ENCODE data around the gene CNPY2. TPM values are rescaled to one million over a fixed set of nuclear protein-coding genes. Genes with fewer than 3 reads are reported as not detected.

The CNPY2 gene
- total RNA-seq, 1 experiment from 2014 or later, result 193 TPM

DNA sequence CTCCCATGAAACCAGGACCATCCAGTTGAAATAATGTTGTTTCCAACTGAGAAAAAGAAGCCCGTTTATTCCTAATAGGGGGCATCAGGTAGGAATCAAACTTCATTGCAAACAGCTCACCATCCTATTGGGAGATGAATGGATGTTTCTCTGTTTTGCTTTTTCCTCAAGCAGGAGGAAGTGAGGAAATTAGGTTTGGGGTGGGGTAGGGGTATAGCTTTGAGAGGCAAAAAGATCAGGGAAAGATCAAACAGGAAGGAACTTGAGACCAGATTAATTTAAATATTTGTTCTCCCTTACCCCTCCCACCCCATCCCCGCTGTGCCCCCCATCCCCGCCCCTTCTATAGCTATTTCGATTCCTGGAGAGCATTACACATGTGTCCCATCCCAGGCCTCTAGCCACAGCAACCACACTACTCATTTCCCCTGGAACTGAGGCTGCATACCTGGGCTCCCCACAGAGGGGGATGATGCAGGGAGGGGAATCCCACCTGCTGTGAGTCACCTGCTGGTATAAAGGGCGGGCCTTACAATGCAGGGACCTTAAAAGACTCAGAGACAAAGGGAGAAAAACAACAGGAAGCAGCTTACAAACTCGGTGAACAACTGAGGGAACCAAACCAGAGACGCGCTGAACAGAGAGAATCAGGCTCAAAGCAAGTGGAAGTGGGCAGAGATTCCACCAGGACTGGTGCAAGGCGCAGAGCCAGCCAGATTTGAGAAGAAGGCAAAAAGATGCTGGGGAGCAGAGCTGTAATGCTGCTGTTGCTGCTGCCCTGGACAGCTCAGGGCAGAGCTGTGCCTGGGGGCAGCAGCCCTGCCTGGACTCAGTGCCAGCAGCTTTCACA is 22.7 kb upstream of the CNPY2 start, which contains the start of gene IL23A:
IL23A (plus strand) TSS at position 577 of the 850 bp plus-strand sequence; CDS start at position 738, 161 bp downstream.
- H3K4me1 Mint-ChIP-seq, result peaks cover 34% of the 10 kb centered on the region
- TF ChIP-seq, protein P1, sequence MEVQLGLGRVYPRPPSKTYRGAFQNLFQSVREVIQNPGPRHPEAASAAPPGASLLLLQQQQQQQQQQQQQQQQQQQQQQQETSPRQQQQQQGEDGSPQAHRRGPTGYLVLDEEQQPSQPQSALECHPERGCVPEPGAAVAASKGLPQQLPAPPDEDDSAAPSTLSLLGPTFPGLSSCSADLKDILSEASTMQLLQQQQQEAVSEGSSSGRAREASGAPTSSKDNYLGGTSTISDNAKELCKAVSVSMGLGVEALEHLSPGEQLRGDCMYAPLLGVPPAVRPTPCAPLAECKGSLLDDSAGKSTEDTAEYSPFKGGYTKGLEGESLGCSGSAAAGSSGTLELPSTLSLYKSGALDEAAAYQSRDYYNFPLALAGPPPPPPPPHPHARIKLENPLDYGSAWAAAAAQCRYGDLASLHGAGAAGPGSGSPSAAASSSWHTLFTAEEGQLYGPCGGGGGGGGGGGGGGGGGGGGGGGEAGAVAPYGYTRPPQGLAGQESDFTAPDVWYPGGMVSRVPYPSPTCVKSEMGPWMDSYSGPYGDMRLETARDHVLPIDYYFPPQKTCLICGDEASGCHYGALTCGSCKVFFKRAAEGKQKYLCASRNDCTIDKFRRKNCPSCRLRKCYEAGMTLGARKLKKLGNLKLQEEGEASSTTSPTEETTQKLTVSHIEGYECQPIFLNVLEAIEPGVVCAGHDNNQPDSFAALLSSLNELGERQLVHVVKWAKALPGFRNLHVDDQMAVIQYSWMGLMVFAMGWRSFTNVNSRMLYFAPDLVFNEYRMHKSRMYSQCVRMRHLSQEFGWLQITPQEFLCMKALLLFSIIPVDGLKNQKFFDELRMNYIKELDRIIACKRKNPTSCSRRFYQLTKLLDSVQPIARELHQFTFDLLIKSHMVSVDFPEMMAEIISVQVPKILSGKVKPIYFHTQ (CRISPR knock-in tag; IDR thresholded peaks at IDR 0.05), result no peak
- TF ChIP-seq, protein P2, sequence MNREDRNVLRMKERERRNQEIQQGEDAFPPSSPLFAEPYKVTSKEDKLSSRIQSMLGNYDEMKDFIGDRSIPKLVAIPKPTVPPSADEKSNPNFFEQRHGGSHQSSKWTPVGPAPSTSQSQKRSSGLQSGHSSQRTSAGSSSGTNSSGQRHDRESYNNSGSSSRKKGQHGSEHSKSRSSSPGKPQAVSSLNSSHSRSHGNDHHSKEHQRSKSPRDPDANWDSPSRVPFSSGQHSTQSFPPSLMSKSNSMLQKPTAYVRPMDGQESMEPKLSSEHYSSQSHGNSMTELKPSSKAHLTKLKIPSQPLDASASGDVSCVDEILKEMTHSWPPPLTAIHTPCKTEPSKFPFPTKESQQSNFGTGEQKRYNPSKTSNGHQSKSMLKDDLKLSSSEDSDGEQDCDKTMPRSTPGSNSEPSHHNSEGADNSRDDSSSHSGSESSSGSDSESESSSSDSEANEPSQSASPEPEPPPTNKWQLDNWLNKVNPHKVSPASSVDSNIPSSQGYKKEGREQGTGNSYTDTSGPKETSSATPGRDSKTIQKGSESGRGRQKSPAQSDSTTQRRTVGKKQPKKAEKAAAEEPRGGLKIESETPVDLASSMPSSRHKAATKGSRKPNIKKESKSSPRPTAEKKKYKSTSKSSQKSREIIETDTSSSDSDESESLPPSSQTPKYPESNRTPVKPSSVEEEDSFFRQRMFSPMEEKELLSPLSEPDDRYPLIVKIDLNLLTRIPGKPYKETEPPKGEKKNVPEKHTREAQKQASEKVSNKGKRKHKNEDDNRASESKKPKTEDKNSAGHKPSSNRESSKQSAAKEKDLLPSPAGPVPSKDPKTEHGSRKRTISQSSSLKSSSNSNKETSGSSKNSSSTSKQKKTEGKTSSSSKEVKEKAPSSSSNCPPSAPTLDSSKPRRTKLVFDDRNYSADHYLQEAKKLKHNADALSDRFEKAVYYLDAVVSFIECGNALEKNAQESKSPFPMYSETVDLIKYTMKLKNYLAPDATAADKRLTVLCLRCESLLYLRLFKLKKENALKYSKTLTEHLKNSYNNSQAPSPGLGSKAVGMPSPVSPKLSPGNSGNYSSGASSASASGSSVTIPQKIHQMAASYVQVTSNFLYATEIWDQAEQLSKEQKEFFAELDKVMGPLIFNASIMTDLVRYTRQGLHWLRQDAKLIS (CRISPR knock-in tag; IDR thresholded peaks at IDR 0.05; ENCODE audit: borderline replicate concordance), result no peak
- TF ChIP-seq, protein P3, sequence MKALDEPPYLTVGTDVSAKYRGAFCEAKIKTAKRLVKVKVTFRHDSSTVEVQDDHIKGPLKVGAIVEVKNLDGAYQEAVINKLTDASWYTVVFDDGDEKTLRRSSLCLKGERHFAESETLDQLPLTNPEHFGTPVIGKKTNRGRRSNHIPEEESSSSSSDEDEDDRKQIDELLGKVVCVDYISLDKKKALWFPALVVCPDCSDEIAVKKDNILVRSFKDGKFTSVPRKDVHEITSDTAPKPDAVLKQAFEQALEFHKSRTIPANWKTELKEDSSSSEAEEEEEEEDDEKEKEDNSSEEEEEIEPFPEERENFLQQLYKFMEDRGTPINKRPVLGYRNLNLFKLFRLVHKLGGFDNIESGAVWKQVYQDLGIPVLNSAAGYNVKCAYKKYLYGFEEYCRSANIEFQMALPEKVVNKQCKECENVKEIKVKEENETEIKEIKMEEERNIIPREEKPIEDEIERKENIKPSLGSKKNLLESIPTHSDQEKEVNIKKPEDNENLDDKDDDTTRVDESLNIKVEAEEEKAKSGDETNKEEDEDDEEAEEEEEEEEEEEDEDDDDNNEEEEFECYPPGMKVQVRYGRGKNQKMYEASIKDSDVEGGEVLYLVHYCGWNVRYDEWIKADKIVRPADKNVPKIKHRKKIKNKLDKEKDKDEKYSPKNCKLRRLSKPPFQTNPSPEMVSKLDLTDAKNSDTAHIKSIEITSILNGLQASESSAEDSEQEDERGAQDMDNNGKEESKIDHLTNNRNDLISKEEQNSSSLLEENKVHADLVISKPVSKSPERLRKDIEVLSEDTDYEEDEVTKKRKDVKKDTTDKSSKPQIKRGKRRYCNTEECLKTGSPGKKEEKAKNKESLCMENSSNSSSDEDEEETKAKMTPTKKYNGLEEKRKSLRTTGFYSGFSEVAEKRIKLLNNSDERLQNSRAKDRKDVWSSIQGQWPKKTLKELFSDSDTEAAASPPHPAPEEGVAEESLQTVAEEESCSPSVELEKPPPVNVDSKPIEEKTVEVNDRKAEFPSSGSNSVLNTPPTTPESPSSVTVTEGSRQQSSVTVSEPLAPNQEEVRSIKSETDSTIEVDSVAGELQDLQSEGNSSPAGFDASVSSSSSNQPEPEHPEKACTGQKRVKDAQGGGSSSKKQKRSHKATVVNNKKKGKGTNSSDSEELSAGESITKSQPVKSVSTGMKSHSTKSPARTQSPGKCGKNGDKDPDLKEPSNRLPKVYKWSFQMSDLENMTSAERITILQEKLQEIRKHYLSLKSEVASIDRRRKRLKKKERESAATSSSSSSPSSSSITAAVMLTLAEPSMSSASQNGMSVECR (CRISPR knock-in tag; IDR thresholded peaks at IDR 0.05; ENCODE audit: borderline replicate concordance), result no peak
- TF ChIP-seq ZNF423 (CRISPR knock-in tag; IDR thresholded peaks at IDR 0.05) (peak; percentile 94), IRF2 (CRISPR knock-in tag; IDR thresholded peaks at IDR 0.05; ENCODE audit: borderline replicate concordance, low read depth) (no peak), OVOL2 (CRISPR knock-in tag; IDR thresholded peaks at IDR 0.05; ENCODE audit: borderline replicate concordance) (no peak), ETV6 (CRISPR knock-in tag; IDR thresholded peaks at IDR 0.05) (peak; percentile 55; the same call in 1 of the 2 replicates), ZBTB21 (CRISPR knock-in tag; IDR thresholded peaks at IDR 0.05; ENCODE audit: borderline replicate concordance) (no peak), GTF2I (CRISPR knock-in tag; conservative IDR thresholded peaks at IDR 0.05) (no peak), CREM (CRISPR knock-in tag; IDR thresholded peaks at IDR 0.05) (no peak), PRRX2 (CRISPR knock-in tag; IDR thresholded peaks at IDR 0.05) (no peak), TCF7 (CRISPR knock-in tag; IDR thresholded peaks at IDR 0.05; ENCODE audit: low read depth) (no peak)
- TF ChIP-seq, protein P4, sequence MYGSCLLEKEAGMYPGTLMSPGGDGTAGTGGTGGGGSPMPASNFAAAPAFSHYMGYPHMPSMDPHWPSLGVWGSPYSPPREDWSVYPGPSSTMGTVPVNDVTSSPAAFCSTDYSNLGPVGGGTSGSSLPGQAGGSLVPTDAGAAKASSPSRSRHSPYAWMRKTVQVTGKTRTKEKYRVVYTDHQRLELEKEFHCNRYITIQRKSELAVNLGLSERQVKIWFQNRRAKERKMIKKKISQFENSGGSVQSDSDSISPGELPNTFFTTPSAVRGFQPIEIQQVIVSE (CRISPR knock-in tag; IDR thresholded peaks at IDR 0.05; ENCODE audit: borderline replicate concordance), result no peak
- TF ChIP-seq, protein P5, sequence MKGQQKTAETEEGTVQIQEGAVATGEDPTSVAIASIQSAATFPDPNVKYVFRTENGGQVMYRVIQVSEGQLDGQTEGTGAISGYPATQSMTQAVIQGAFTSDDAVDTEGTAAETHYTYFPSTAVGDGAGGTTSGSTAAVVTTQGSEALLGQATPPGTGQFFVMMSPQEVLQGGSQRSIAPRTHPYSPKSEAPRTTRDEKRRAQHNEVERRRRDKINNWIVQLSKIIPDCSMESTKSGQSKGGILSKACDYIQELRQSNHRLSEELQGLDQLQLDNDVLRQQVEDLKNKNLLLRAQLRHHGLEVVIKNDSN (CRISPR knock-in tag; IDR thresholded peaks at IDR 0.05), result no peak
- TF ChIP-seq, protein P6, sequence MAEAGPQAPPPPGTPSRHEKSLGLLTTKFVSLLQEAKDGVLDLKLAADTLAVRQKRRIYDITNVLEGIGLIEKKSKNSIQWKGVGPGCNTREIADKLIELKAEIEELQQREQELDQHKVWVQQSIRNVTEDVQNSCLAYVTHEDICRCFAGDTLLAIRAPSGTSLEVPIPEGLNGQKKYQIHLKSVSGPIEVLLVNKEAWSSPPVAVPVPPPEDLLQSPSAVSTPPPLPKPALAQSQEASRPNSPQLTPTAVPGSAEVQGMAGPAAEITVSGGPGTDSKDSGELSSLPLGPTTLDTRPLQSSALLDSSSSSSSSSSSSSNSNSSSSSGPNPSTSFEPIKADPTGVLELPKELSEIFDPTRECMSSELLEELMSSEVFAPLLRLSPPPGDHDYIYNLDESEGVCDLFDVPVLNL (CRISPR knock-in tag; IDR thresholded peaks at IDR 0.05; ENCODE audit: borderline replicate concordance, low read depth), result no peak
- TF ChIP-seq, protein P7, sequence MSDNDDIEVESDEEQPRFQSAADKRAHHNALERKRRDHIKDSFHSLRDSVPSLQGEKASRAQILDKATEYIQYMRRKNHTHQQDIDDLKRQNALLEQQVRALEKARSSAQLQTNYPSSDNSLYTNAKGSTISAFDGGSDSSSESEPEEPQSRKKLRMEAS (CRISPR knock-in tag; IDR thresholded peaks at IDR 0.05), result no peak
- peak; percentile 68 for DNase-seq (ENCODE audit: low spot score)
- peak within 1 kb of the TSS; percentile 99 for H3K27ac Mint-ChIP-seq
- H3K36me3 Mint-ChIP-seq, result peaks cover 11% of the 10 kb centered on the region
- peak within 1 kb of the TSS; percentile 62 for H3K4me3 Mint-ChIP-seq
- H3K9me3 Mint-ChIP-seq, result no peaks in the 10 kb centered on the region
- ChIA-PET CTCF (interaction anchor here (0.7 to 2.2 kb wide), 9 partner anchors 21 to 298 kb away, joined by 3 to 8 read pairs (median 4); partner anchors contain the start of genes ANKRD52, CNPY2, COQ10A and STAT2), POLR2A (interaction anchor here (0.5 to 3.2 kb wide), 7 partner anchors 13 to 150 kb away, joined by 3 to 24 read pairs (median 4); partner anchors contain the start of genes CNPY2, GLS2, RNF41 and STAT2)
- ATAC-seq, result peak; percentile 46
- no peaks in the 10 kb centered on the region for H3K27me3 Mint-ChIP-seq (ENCODE audit: low read depth)

Measured in WTC11 (cell line).